Uterus (tissue), 2 donors: ENCODE data around the gene POLQ.

ENCODE experiments used
- CTCF ChIP-seq, 4 experiments: fragments of 200-600 bp in 2 of 4; fragments of 450-650 bp in 2 of 4; sonication (generic) in 2 of 4; IDR thresholded peaks; one replicate each; pipeline ENCODE4 v1.5.1; 2016 to 2019; ENCODE audit warnings: antibody characterized with exemption in 4 of 4, mild to moderate bottlenecking in 2 of 4, moderate library complexity in 1 of 4
- POLR2A ChIP-seq, 2 donors: fragments of 450-650 bp; IDR thresholded peaks; one replicate each; pipeline ENCODE4 v1.6.1; 2016; ENCODE audit warnings: antibody characterized with exemption in 2 of 2, mild to moderate bottlenecking in 1 of 2, moderate library complexity in 1 of 2

- TF ChIP-seq POLR2A (IDR thresholded peaks at IDR 0.05) = no peak
- no peak for TF ChIP-seq CTCF (IDR thresholded peaks at IDR 0.05)
Measured at GRCh38 chr3:121552379-121552778, 6.6 kb upstream of the POLQ start.
